Measurements from ENCODE around the gene SPDL1.

SPDL1 gene, protein sequence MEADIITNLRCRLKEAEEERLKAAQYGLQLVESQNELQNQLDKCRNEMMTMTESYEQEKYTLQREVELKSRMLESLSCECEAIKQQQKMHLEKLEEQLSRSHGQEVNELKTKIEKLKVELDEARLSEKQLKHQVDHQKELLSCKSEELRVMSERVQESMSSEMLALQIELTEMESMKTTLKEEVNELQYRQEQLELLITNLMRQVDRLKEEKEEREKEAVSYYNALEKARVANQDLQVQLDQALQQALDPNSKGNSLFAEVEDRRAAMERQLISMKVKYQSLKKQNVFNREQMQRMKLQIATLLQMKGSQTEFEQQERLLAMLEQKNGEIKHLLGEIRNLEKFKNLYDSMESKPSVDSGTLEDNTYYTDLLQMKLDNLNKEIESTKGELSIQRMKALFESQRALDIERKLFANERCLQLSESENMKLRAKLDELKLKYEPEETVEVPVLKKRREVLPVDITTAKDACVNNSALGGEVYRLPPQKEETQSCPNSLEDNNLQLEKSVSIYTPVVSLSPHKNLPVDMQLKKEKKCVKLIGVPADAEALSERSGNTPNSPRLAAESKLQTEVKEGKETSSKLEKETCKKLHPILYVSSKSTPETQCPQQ

GRCh38 chr5:169583424-169584220, at the start of gene SPDL1:
TSS of gene SPDL1 (plus strand) at chr5:169583773. CDS start at chr5:169588417, 4,644 bp downstream.
- peak; percentile 74 to 90 (median 87) for DNase-seq (ENCODE audit: low read depth in 4 of 4, low spot score in 1 of 4)

GRCh38 chr5:169534311-169534880, 49.2 kb upstream of the SPDL1 start:
- DNase-seq (ENCODE audit: low read depth in 4 of 4, low spot score in 1 of 4) = no peak

DNA sequence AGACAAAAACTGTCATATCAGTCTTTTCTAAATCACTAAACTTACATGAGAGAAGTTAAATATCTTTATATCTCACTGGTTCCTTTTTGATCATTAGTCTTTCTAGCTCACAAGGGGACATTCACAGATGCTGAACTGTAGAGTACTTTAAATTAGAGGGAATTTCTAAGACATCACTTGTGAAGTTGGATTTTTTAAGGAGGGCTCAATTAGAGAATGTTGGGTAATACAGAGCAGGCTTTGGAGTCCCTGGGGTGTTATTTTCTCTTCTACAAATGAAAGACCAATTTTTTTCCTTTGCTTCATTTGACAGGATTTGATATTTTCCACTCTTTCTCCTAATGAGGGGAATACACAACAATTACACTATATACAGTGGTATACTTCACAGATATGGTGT, 48.6 kb upstream of the SPDL1 start:
- DNase-seq (ENCODE audit: low read depth in 4 of 4, low spot score in 1 of 4) = no peak

GRCh38 chr5:169538944-169539343, 44.6 kb upstream of the SPDL1 start:
- DNase-seq (ENCODE audit: low read depth in 4 of 4, low spot score in 1 of 4) = no peak

DNA sequence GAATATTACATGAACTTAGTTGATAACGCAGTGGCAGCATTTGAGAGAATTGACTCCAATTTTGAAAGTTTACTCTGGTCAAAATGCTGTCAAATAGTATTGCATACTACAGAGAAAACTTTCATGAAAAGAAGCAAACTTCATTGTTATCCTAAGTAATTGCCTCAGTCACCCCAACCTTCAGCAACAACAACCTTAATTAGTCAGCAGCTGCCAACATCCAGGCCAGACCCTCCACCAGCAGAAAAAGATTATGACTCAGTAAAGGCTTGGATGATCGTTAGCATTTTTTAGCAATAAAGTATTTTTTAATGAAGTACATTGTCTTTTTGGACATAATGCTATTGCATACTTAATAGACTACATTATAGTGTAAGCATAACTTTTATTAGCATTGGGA, 40.8 kb upstream of the SPDL1 start:
- no peak for DNase-seq (ENCODE audit: low read depth in 4 of 4, low spot score in 1 of 4)

DNA sequence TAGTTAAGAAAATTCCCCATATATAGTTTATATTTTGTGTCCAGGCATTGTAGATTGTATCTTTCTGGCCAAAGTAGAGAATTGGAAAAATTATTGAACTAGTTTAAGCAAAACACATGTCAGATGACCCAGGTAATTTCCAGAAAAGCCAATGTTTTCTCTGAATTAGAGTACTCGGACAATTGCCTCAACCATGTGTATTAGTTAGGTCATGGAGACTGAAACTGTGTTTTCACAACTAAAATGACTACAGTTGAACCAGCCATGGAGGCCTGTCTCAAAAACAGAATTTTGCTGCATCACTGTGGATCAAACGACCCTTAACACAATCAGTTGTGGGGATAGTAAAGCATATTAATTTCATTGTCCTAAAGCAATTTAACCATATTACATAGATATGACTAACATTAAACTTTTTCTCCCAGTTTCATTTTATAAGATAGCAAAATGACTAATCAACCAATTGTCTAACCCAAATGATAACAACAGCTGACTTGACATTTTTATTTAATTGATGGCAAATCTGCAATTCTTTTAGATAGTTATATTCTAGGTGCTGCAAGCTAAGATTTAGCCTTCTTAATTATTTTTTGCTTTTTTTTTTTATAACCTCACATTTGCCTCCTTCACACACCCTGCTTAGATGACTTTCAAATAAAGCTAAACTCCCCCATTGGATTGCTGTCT, 39.2 kb upstream of the SPDL1 start:
- no peak for DNase-seq (ENCODE audit: low read depth in 4 of 4, low spot score in 1 of 4)

GRCh38 chr5:169545762-169546161, 37.8 kb upstream of the SPDL1 start:
- DNase-seq (ENCODE audit: low read depth in 4 of 4, low spot score in 1 of 4) = no peak

DNA sequence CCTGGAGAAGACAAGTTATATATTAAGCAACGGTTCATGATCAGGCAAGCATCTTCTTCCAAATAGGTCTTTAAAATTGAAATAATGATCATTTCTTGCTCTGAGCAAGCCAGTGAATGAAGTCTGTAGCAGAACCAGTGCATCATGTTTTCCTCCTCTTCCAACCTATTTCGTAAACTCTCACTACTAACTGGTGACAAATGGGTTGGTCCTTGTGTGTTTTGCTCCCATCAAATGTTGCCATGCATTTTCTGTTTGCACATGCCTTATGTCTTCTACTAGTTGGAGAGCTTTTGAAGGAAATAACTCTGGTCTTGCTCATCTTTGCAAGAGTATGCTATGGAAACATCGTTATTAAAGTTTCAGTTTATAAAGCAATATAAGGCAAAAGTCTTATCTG, 37.2 kb upstream of the SPDL1 start:
- DNase-seq (ENCODE audit: low read depth in 4 of 4, low spot score in 1 of 4) = no peak

DNA sequence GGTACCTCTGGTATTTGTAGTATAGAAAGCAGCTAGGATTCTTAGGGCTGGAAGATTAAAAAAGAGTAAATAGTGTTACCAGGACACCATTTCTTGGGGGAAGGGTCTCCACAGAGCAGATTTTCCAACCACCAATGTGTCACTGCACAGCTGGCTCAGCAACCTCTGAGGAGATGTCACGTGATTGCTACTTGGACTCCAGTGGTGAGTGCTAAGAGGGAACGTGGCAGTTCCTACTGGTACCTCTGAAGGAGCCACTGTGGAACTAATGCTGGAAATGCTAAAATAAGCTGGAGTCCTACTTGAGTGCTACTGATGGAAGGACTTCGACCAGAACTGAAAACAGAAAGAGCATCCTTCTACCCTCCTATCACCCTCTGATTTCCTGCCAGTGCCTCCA, 36.1 kb upstream of the SPDL1 start:
- no peak for DNase-seq (ENCODE audit: low read depth in 4 of 4, low spot score in 1 of 4)

GRCh38 chr5:169548315-169548714, 35.3 kb upstream of the SPDL1 start:
- no peak for DNase-seq (ENCODE audit: low read depth in 4 of 4, low spot score in 1 of 4)

DNA sequence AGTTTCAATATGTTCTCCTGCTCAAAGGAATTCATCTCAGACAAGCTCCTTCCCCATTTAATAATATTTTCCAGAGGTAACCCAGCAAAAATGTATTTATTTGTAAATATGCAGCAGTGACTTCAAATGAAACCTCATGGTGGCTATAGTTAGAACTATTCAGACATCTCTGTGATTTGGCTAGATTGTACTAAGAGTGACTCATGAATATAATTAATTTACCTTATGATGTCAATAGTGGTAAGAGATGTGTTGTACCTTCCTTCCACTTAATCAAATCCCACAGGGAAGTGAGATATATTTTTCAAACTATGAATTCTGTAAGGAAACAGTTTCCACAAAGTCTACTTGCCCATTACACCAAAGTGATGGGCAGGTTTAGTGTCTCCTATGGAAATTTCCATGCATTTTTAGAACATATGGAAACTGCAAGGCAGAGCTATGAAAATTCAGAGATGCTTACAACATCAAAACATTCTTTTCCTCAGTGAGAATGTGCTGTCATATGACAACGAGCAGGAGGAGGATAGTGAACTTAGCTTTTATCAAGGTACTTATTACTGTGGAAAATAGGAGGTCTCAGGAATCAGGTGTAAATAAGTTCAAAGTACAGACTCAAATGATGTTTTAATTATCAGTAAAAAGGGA, 34.0 kb upstream of the SPDL1 start:
- no peak for DNase-seq (ENCODE audit: low read depth in 4 of 4, low spot score in 1 of 4)

DNA sequence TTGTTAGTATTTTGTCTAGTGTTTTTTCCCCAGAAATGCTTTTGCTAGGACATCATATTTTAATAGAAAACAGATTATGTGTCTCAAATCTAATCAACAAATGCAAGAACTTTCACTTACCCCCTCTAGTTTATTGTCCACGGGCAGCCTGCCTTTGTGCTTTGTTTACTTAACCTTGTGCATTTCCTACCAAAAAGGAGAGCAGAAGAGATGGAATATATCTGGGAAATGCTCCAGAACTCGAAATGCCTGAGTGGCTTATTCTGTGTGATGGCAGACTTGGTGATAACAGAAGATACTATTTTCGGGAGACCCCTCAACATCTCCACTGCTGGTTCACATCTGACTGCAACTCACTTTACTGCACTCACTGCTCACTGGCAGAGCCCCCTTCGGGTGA, 33.3 kb upstream of the SPDL1 start:
- no peak for DNase-seq (ENCODE audit: low read depth in 4 of 4, low spot score in 1 of 4)

DNA sequence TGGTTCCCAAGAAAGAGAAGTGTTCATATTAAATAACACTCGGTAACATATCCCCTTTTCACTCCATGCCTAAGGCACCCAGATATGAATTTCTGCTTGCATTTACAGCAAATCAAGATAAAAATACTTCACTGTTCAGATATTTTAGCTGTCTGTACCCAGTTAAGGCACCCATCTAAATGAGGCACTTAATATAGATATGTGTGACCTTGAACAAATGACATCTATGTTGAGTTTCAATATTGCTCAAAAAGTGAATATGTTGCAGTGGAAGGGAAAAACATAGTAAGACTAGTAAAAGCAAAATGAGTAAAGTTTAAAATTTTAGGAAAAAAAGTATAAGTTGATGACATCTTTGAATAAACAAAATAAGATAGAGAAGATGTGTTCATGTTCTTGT, 32.4 kb upstream of the SPDL1 start:
- DNase-seq (ENCODE audit: low read depth in 4 of 4, low spot score in 1 of 4) = no peak

DNA sequence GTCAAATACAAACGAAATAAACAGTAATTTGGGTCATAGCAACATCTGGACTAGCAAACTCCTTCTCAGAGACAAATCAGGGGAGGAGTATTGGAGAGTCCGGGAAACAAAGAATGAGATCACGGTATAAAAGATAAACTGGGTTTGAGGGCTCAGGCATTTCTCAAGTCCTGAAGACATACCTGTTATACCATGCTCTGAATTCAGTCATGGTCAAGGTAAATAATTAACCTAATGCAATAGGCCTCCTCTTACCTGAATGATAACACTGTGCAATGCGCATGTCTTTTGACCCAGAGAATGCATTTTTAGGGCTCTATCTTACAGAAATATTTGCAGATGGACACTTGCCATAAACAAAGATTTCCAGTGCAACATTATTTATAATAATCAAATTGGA, 31.9 kb upstream of the SPDL1 start:
- DNase-seq (ENCODE audit: low read depth in 4 of 4, low spot score in 1 of 4) = no peak

DNA sequence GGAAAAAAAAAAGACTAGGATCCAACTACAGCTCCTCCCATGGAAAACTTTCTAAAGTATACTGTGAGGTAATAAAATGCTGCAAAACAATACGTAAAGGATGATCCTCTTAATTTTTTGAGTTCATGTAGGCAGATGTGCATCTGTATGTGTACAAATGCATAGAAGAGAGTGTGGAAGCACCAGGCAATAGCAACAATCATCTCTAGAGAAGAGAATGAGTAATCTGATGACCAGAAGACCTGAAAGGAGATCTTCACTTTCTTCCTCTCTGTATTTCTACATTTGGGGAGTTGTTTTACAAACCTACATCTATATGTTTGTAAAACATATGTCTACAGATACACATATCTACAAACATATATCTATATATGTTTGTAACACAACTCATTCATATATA, 29.3 kb upstream of the SPDL1 start:
- no peak for DNase-seq (ENCODE audit: low read depth in 4 of 4, low spot score in 1 of 4)

- DNase-seq (ENCODE audit: low read depth in 4 of 4, low spot score in 1 of 4) = no peak
Measured at GRCh38 chr5:169557838-169558237, 25.7 kb upstream of the SPDL1 start.

DNA sequence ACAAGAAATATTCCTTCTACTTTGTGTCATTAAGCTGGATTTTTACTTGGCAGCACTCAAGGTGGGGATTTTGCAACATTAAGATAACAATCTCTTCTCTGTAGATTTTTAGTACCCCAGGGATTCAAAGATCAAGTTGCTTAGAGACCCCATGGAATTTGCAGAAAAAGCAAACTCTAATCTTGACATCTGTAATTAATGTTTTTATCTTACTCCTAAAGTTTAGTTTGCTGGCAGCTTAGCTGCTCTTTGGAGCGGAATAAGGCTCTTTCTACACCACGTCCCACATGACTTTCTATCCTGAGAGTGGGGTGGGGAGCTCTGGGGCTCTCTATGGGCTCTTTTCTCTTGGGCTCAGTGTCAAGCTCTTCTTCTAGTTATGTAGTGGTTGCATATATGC, 21.7 kb upstream of the SPDL1 start:
- DNase-seq (ENCODE audit: low read depth in 4 of 4, low spot score in 1 of 4) = no peak

DNA sequence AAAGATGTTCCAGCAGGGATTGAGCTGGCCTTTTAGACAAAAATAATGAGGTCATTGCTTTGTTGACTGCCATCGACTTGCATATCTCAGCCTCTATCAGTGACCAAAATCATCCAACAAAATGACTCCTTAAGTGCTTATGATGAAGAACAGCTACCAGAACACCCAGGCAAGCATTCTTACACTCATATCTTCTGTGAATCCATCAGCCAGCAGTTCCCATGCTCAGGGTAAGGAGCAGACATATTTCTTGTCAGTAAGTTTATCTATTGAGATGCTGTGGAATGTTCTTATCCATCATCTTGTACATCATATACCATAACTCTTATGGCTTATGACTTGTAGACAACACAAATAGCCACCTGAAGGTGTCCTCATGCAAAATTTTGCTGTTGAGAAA, 20.2 kb upstream of the SPDL1 start:
- no peak for DNase-seq (ENCODE audit: low read depth in 4 of 4, low spot score in 1 of 4)

- no peak for DNase-seq (ENCODE audit: low read depth in 4 of 4, low spot score in 1 of 4)
Measured at GRCh38 chr5:169566202-169566601, 17.4 kb upstream of the SPDL1 start.

DNA sequence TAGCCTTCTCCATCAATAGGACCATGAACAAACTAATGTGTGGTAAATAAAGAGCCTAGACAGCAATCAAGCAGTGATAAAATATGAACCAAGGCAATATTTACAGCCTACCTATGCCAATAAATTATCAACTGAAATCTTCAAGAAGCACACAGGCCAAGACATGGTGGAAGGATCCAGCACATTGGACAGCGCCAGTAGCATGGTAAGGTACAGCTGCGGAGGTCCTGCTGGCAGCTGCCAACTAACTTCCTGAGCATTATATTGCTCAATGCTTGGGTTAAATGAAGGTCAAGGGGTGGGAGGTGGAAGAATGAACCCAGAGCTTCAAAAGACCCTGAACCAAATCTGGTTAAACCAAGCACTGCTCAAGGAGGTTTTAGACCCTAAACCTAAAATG, 16.5 kb upstream of the SPDL1 start:
- DNase-seq (ENCODE audit: low read depth in 4 of 4, low spot score in 1 of 4) = no peak

DNA sequence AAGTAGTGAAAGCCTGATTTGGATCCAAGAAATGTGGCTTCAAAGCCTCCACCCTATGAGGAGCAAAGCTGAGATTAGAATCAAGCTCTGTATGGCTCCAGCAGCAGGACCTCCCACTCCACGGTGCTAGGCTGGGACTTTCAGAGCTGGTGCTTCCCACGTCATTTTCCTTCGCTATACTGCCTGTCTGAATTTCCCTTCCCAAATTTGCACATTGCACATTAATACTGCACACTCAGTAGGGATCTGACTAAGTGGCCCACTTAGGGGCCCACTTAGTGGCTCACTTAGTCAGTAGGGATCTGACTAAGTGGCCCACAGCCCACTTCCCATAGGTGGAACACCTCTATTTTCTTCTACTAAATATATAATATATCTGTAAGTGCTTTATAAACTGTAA, 14.1 kb upstream of the SPDL1 start:
- no peak for DNase-seq (ENCODE audit: low read depth in 4 of 4, low spot score in 1 of 4)

All from stimulated activated CD4-positive, alpha-beta T cell treated with anti-CD3 and anti-CD28 coated beads, Interleukin-1b, Interleukin-23, amount 100 ng/mL, for 24 hours (primary cell).